Stimulated activated CD8-positive, alpha-beta memory T cell treated with anti-CD3 and anti-CD28 coated beads, Interleukin-4, amount 100 ng/mL, for 4 hours (primary cell): ENCODE results near the gene JAK1.

Experiments used
- DNase-seq, 2 donors: peaks; one replicate each; pipeline ENCODE4 v3.0.0-alpha.2; 2020; ENCODE audit warnings: low read depth in 2 of 2, low spot score in 1 of 2

JAK1 gene

GRCh38 chr1:64980745-64981600 is 14.6 kb upstream of the JAK1 start:
- no peak for DNase-seq

- no peak for DNase-seq
These were observed 13.0 kb upstream of the JAK1 start for GRCh38 chr1:64979358-64979757.

- DNase-seq = no peak
These were observed 10.0 kb upstream of the JAK1 start for GRCh38 chr1:64976361-64976760.

- no peak for DNase-seq
These were observed 9.4 kb upstream of the JAK1 start for GRCh38 chr1:64975740-64976139.

- no peak for DNase-seq
These were observed 8.8 kb upstream of the JAK1 start for GRCh38 chr1:64975127-64975526.

GRCh38 chr1:64974288-64974825 is 8.0 kb upstream of the JAK1 start:
- DNase-seq = no peak

GRCh38 chr1:64973061-64973647 is 6.8 kb upstream of the JAK1 start:
- no peak for DNase-seq

- DNase-seq = no peak
These were observed 3.1 kb upstream of the JAK1 start for GRCh38 chr1:64969305-64970046.

GRCh38 chr1:64967381-64967780 is 1.0 kb upstream of the JAK1 start:
- DNase-seq = no peak

- DNase-seq = peak; percentile 18 to 54
These were observed 787 bp downstream of the JAK1 start for GRCh38 chr1:64965366-64966157.

GRCh38 chr1:64963466-64963865 is 2.9 kb downstream of the JAK1 start:
- DNase-seq = no peak

GRCh38 chr1:64962441-64962840 is 3.9 kb downstream of the JAK1 start:
- DNase-seq = no peak

- DNase-seq = no peak
These were observed 4.4 kb downstream of the JAK1 start for GRCh38 chr1:64961923-64962322.

GRCh38 chr1:64960731-64961130 is 5.6 kb downstream of the JAK1 start:
- no peak for DNase-seq

GRCh38 chr1:64959986-64960385 is 6.4 kb downstream of the JAK1 start:
- no peak for DNase-seq

GRCh38 chr1:64956733-64957441 is 9.5 kb downstream of the JAK1 start:
- DNase-seq = no peak

- DNase-seq = no peak
These were observed 10.2 kb downstream of the JAK1 start for GRCh38 chr1:64956010-64956640.

GRCh38 chr1:64955097-64956009 is 11.0 kb downstream of the JAK1 start:
- no peak for DNase-seq

- DNase-seq = no peak
These were observed 13.1 kb downstream of the JAK1 start for GRCh38 chr1:64953241-64953640.
